CD1c-positive myeloid dendritic cell (primary cell): ENCODE data around the gene LGALS7B.
"Not testable (repeated sequence)": the region's sequence is repeated elsewhere in the genome, so short reads cannot be mapped to it uniquely, and the experiment has no call there.

ENCODE experiments used
- DNase-seq: peaks from one replicate; pipeline ENCODE4 v3.0.0-alpha.2; 2016; ENCODE audit errors: extremely low spot score

Gene LGALS7B

DNA sequence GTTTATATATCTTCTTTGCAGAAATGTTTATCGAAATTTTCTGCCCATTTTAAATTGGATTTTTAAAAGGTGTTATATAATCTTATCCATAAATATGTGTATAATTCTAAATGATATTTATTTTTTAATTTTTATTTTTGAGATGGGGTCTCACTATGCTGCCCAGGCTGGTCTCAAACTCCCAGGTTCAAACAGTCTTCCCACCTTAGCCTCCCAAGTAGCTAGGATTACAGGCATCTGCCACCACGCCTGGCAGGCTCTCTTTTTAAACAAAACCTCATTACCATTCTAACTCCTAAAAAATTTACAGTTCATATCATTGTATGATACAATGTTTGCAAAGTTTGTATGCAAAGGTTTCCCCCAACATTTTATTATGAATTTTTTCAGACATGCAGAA is 7.2 kb downstream of the LGALS7B start:
- no peak for DNase-seq

DNA sequence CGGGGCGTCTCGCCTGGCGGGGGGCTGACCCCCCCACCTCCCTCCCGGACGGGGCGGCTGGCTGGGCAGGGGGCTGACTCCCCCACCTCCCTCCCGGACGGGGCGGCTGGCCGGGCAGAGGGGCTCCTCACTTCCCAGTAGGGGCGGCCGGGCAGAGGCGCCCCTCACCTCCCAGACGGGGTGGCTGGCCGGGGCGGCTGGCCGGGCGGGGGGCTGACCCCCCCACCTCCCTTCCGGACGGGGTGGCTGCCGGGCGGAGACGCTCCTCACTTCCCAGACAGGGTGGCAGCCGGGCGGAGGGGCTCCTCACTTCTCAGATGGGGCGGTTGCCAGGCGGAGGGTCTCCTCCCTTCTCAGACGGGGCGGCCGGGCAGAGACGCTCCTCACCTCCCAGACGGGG is 8.8 kb downstream of the LGALS7B start:
- not testable (repeated sequence) for DNase-seq

DNA sequence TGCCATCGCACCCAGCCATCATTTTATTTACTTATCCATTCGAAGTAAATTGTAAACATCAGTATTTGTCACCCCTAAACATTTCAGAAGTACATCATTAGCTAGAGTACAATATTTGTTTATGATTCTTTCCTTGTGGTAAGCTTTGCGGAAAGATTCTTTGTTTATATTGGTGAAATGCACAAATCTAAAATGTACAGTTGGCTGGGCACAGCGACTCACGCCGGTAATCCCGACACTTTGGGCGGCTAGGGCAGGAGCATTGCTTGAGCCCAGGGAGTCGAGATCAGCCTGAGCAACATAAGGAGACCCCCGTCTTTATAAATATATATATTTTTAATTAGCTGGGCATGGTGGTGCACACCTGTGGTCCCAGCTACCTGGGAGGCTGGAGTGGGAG is 10.1 kb downstream of the LGALS7B start:
- no peak for DNase-seq

DNA sequence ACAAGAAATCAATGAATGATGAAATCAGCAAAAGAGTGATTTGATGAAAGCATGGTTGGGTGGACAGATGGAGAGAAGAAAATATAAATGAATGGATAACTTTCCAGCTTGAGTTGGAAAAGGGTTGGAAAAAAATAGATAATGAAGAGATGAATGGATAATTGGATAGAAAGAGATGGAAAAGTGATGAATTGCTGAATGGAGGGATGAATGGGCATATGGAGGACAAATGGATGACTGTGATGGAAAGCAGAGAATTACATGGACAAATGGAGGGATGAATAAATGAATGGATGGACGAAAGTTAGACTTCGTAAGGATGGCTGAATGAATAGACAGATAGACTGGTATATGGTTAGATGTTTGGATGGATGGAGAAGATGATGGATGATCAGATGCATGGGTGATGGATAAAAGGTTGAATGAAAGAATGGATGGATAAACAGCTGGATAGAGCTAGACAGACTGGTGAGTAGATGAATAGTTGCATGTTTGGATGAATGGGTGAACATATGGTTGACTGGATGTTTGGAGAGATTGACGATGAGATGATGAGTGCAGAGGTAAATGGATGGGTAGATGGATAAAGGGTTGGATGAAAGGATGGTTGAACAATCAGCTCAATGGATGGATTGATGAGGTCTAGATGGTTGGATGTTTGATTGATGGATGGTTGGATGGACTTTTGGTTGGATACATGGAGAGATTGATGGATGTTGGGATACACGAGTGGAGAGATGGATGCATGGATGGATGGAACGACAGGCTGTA is 11.8 kb downstream of the LGALS7B start:
- DNase-seq = no peak

DNA sequence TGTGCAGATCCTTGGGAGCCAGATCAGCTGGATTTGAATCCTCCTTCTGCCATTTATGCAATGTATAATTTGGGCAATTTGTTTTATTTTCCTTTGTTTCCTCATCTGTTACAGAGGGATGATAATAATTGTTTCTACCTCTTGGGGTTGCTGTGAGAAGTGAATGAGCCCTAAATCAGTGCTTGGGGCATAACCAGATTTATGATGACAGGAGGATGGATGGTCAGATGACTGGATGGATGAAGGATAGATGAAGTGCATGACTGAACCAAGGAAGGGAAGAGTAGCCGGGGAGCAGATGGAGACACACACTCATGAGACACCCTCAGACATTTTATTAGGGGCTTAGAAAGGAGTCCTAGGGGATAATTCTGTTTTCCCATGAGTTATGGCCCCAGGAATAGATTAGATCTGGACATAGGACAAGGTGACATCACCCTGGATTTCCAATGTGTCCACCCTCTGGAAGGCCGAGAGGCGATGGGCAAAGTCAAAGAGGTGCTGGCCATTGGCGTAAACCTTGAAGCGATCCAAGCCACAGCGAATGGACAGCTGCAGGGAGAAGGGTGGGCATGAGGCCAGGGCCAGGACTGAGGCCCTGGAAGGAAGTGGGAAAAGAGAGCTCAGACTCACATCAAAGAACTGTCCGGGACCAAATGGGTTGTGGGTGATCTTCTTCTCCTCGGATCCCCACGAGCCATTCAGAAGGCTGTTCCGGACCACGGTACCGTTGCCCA is 12.5 kb downstream of the LGALS7B start:
- DNase-seq = no peak

DNA sequence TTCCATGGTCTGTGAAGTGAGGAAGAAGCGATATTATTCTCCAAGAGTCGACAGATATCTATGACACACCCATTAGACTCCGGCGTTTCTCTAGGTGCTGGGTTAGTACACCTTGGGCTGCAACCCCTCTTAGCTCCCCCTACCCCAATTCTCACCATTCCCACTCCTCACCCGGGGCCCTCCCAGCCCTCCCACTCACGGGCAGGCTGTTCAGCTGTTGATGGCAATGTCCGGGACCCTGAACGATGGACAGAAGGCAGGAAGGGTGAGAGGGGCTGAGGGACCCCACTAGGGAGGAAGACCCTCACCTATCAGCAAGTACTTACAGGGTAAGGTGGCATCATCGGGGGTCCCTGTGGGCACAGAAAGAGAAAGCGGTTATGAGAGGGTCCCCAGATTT is 14.5 kb downstream of the LGALS7B start:
- no peak for DNase-seq

DNA sequence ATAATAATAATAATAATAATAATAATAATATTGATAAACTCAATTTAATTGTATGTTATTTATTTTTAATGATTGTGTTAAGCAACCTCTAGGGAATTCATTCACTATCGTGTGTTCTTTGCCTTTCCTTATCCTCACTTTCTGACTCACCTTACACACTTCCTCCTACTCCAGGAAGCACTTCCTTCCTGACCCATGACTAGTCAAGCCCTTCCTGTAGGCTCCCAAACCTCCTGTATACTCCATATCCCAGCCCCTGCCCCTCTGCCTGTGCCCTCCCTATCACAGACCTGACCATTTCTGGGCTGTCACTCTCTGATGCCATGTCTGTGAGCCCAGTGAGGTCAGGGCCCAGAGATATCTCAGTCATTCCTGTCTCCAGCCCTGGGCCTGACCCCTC is 16.2 kb downstream of the LGALS7B start:
- no peak for DNase-seq

DNA sequence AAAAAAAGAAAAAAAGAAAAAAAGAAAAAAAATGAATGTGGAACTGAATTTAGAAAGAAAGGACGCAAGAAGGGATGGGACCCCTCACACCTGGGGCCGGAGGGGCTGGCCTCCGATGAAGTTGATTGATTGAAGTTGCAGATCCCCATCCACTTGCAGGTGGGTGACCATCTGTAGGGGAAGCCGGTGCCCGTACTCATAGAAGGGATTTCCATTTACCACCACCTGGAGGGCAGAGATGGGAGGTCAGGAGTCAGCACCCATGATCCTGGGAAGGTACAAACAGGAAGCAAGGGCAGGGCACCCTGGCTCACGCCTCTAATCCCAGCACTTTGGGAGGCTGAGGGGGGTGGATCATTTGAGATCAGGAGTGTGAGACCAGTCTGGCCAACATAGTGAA is 17.4 kb downstream of the LGALS7B start:
- no peak for DNase-seq

DNA sequence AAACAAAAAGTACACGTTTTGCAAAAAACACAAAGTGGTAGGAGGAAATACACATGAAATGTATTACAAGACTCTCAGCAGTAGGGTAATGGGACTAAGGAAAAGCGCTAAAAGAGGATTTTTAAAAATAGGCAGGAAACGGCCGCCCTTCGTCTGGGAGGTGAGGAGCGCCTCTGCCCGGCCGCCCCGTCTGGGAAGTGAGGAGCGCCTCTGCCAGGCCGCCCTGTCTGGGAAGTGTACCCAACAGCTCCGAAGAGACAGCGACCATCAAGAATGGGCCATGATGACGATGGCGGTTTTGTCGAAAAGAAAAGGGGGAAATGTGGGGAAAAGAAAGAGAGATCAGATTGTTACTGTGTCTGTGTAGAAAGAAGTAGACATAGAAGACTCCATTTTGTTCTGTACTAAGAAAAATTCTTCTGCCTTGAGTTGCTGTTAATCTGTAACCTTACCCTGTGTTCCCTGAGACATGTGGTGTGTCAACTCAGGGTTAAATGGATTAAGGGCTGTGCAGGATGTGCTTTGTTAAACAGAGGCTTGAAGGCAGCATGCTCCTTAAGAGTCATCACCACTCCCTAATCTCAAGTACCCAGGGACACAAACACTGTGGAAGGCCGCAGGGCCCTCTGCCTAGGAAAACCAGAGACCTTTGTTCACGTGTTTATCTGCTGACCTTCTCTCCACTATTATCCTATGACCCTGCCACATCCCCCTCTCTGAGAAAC is 18.5 kb downstream of the LGALS7B start:
- not testable (repeated sequence) for DNase-seq

DNA sequence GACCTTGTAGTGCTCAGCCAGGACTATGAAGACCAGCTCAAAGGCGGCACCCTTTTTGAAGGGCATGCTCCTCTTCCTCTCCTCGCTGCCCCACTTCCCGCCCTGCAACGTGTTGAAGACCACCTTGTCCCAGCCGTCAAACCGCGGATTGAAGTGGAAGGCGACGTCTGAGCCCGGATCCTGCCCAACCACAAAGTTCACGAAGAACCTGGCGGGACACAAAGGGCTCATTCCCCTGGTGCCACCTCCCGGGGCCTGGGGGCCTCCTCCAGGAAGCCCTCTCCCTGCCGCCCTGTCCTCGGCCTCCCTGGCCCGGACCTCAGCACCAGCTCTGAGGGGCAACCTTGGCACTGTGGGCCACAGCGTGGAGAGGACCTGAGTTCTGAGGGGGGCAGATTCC is 19.7 kb downstream of the LGALS7B start:
- no peak for DNase-seq

DNA sequence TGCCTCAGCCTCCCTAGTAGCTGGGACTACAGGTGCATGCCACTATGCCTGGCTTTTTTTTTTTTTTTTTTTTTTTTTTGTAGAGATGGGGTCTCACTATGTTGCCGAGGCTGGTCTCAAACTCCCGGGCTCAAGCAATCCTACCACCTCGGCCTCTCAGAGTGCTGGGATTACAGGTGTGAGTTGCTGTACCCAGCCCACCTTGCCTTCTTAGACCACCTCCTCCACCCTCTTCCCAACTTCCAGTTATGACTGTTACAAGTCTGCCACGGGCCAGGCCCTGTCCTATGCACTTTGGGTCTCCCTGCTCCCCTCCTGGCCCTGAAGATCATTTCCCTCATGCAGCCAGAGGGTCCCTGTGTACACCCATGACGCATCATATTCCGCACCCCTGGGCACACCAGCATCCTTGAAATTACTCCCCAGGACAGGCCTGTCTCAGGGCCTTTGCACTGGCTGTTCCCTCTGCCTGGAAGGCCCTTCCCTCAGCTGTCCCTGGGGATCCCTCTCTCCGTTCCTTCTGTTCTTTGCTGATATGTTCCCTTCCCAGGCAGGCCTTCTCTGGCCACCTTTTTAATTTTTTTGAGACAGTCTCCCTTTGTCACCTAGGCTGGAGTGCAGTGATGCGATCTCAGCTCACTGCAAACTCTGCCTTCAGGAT is 20.7 kb downstream of the LGALS7B start:
- no peak for DNase-seq

DNA sequence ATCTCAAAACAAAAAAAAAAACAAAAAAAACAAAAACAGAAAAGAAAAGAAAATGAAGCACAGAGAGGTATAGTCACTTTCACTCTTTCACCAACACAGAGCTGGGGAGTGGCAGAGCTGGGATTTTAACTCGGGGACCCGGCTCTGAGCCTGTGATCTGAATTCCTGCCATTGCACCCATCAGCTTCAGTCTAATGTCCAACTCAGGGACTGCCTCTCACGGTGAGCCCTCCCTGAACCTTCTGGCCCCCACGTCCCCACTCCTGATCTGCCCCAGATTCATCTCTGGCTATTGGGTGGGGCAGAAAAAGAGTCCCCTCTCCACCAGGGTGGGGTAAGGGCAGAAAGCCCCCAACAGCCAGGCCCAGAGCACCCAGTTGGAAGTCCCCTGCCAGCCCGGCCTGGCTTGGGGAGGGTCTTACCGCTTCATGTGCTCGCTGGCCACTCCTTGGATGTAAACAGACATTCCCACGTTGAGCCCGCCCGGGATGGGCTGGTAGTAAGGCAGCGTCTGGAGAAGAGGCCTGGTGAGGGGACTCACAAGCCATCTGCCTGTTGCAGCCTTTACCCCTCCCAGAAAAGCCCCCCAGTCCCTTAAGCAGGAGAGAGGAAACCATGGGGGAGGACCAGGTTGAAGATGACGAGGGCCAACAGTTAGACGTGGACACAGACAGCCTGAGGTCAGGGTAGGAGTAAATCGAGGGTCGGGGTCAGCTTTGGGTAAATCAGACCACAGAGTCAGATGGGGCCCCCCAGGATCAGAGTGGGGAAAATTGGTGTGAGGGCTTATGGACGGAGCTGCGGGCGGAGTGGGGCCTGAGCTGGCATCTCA is 23.2 kb downstream of the LGALS7B start:
- DNase-seq = no peak

DNA sequence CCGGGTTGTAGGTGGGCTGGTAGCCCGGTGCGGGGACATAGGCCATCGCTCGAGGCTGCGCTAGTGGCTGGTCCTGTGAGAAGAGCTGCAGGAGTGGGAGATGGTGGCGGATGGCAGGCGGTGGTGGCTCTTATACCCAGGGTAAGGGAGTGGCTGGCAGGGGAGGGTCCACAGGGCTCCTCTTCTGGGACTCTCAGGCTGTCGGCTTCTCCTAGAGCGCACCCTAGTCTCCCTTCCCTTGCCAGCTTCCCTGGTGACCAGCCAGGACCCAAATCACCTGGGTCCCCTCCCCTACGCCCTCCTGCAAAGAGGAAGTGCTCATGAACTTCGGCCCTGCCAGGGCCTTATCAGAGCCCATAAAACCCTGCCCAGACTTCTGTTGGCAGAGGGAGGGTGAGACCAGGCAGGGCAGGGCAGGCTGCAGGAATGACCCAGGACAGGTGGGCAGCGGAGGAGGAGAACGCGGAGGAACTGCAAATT is 23.9 kb downstream of the LGALS7B start, which contains the start of gene LGALS4:
Gene LGALS4, minus strand, starts transcription at position 105 of the 480 bp plus-strand sequence. Its CDS starts 59 bp downstream, at position 46.
- no peak for DNase-seq

DNA sequence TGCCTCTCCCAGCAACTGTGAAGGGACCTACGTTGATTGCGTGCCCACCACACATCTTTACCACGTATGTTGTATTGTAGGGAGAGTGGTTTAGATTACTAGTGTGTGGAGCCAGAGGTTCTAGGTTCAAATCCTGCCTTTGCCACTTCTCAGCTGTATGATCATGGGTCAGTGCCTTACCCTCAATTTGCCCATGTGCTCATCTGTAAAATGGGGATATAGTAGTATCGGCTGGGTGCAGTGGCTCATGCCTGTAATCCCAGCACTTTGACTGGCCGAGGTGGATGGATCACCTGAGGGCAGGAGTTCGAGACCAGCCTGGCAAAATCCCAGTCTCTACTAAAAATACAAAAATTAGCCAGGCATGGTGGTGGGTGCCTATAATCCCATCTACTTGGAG is 24.3 kb downstream of the LGALS7B start:
- no peak for DNase-seq

DNA sequence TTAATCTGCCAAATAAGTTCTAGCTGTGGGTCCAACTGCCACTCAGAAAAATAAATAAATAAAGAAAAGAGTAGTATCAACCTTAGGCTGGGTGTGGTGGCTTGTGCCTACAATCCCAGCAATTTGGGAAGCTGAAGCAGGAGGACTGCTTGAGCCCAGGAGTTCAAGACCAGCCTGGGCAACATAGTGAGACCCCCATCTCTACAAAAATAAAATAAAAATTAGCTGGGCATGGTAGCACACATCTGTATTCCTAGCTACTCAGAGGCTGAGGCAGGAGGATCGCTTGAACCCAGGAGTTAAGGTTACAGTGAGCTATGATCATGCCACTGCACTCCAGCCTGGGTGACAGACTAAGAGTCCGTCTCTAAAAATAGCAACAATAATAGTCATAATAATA is 24.9 kb downstream of the LGALS7B start:
- DNase-seq = not testable (repeated sequence)

DNA sequence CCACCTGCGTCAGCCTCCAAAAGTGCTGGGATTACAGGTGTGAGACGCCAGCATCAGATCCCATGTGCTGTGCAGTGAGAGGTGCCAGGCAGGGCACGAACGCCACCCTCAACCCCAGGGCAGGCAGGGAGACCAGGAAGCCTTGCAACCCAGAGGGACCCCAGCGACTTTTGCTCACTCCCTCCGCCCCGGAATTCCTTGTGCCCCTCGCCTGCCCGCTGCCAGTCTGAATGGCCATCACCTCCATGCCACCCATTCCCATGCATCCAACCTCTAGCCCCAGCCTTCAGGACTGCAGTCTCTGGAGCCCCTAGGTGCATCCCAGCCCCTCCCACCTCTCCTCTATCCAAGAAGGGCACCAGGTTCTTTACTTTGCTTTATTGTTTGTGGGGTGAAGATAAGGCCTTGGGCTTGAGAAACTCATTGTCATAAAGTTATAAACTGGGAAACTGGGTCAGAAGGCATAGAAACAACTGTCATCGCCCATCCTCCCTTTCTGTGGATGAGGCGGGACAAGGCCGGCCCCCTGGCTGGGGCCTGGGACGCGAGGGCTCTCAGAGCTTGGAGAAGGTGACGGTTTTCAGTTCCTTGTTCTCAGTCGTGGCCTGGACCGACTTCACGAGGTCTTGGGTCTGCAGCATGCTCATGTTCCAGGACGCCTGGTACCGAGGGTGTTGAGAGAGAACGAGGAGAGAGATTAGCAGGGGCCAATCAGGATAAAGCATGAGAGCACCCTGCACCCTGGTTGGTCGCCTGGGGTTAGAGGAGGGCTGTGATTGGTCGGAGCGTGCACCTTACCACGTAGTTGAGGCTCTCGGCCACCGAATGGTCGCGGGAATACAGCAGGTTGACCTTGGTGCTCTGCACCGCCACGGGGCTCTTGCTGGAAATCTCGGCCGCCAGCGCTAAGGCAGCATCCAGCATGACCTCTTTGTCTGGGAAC is 26.3 kb downstream of the LGALS7B start:
- DNase-seq = no peak

DNA sequence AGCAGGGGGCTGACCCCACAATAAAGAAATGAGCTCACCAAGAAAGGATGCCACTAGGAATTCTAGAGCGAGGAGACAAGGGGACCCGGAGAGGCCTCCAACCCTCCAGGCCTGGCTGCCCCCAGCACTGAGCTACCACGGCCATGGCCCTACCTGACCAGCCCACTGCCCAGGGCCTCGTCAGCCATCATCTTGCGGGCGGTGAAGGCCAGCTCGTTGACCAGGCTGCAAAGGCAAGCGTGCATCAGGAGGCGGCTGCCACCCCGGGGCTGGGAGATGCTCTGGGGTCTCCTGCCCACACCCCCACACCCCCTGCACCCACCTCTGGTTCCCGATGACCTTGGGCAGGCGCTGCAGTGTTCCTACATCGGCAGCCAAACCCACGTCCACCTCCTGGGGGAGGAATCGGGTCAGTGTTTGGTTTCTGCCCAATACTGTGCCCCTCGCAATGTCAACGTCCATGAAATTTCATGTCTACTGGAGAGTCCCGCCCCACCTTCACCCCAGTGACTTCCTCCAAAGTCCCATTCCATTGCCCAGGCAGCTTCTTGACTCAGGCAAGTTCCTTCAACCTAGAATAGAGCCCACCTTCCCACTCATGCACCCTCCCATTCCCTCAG is 27.2 kb downstream of the LGALS7B start:
- DNase-seq = no peak

DNA sequence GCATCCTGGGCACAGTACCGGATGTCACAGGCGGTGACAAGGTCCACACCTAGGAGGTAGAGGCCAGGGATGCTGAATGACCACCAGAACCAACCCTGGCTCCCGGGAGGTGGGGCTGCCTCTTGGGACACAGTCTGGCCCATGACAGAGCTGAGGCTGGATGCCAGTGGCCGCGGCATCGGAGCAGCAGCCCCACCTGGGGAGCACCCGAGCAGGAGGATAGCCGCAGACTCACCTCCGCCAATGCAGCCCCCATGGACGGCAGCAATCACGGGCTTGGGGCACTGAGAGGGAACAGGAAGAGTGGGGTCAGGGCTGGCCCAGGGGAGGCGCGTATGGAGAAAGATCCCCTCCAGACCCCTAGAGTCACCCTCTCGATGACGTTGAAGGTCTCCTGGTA is 28.1 kb downstream of the LGALS7B start:
- DNase-seq = no peak

DNA sequence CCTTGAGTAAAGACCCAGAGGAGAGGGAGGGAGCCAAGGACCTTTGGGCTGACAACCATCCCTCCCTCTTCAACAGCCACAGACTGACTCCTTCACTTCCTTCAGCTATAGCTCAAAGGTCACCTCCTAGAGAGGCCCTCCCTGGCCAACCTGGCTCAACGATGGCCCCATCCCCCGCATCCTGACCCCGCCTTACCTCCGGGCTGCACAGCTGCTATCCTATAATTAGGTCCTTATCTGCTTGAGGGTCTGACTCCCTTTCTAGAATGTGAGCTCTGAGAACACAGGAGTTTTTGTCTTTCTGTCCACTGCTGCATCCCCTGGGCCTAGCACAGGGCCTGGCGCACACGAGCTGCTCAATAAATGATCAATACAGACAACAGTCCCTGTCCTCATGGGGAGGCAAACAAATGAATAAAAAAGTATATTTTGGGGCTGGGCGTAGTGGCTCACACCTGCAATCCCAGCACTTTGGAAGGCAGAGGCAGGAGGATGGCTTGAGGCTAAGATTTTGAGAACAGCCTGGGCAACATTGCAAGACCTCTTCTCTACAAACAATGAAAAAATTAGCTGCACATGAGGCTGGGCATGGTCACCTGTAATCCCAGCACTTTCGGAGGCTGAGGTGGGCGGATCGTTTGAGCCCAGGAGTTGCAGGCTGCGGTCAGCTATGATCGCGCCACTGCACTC is 30.4 kb downstream of the LGALS7B start:
- DNase-seq = no peak
